Heart left ventricle (tissue), 13 donors: ENCODE measurements around the gene SEPSECS.

Experiments used
- POLR2A ChIP-seq, 2 donors: fragments of 450-650 bp; IDR thresholded peaks; one replicate each; pipeline ENCODE4 v1.6.1; 2017; ENCODE audit warnings: antibody characterized with exemption in 2 of 2, mild to moderate bottlenecking in 2 of 2, moderate library complexity in 2 of 2
- TF ChIP-seq, protein P1 (sequence below), 12 donors: fragments of 200-600 bp; sonication (generic) in 4 of 12; IDR thresholded peaks; one replicate each; pipeline versions ENCODE4 v1.5.0 to v1.8.0; 2018 to 2022; ENCODE audit warnings: antibody characterized with exemption in 12 of 12, mild to moderate bottlenecking in 5 of 12
- donor health status: ischemic (EF 13 %, LVEDD 7.1; RV severe dilation, severe dysfunction).
- donor health status: DM: no; HTN: yes; CAD: no.
- donor health status: DM: no; HTN: no; CAD: no.
- donor health status: ischemic (EF 25% LVEDD 6.9; RV normal size, moderate dysfunction).
- donor health status: ischemic (EF 25% LVEDD 5.7; RV mildly dilated, moderate dysfunction).
- donor health status: ischemic (EF 35%, LVEDD 5.7; RV mildly dilated, moderate dysfunction).
- donor health status: nonischemic (EF 11% LVEDD 7.7; RV severe dilation, severe dysfunction).
- donor health status: DM: yes; HTN: yes; CAD: no.
- donor health status: PGD.
- donor health status: ischemic (EF 29% LVEDD 5.4; RV normal size, mild dysfunction).
- donor health status: nonischemic (EF 23%, LVEDD 6.1; RV moderate dilation, normal function).

DNA sequence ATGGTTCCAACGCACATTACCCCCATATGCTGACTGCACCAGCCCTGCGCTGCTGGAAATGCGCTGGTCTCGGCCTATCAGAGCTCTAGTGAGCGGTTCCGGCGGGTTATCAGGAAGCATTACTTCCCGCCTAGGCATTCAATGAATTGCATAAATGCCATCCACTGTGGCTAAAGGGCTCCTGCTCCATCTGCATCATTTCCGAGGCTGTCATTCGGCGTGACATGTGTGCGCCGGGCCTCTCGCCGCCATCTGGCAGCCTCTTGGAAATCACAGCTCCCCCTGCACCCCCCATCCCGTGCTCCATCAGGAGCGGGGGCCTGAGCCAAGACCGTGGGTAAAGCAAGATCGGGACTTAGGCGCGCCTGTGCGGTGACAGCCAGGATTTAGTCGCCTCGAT, 64.4 kb downstream of the SEPSECS start:
- TF ChIP-seq, protein P1, sequence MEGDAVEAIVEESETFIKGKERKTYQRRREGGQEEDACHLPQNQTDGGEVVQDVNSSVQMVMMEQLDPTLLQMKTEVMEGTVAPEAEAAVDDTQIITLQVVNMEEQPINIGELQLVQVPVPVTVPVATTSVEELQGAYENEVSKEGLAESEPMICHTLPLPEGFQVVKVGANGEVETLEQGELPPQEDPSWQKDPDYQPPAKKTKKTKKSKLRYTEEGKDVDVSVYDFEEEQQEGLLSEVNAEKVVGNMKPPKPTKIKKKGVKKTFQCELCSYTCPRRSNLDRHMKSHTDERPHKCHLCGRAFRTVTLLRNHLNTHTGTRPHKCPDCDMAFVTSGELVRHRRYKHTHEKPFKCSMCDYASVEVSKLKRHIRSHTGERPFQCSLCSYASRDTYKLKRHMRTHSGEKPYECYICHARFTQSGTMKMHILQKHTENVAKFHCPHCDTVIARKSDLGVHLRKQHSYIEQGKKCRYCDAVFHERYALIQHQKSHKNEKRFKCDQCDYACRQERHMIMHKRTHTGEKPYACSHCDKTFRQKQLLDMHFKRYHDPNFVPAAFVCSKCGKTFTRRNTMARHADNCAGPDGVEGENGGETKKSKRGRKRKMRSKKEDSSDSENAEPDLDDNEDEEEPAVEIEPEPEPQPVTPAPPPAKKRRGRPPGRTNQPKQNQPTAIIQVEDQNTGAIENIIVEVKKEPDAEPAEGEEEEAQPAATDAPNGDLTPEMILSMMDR (IDR thresholded peaks at IDR 0.05), result no peak
- no peak for TF ChIP-seq POLR2A (IDR thresholded peaks at IDR 0.05)
